Endothelial cell of umbilical vein (primary cell): ENCODE results near the gene CERS6. TPM values are rescaled to one million over a fixed set of nuclear protein-coding genes. Genes with fewer than 3 reads are reported as not detected.

Experiments
- BruUV-seq: library from RNA; stranded (reverse); fragments of 400-500 nt; replicated peaks from 2 replicates; lab custom pipeline; 2021; lab: Mats Ljungman, UMichigan
- CTCF ChIA-PET: fragments of 300-600, 350-600 bp; sonication (Branson Sonifier 250); formaldehyde crosslinking; loops from one replicate; lab custom pipeline; 2021; ENCODE audit warnings: antibody characterized with exemption, inconsistent platforms; lab: Charles Lee
- POLR2A ChIA-PET: fragments of 300-600, 350-600 bp; sonication (Branson Sonifier 250); formaldehyde crosslinking; loops from one replicate; lab custom pipeline; 2021; ENCODE audit warnings: antibody characterized with exemption, inconsistent platforms; lab: Charles Lee
- DNase-seq: peaks from one replicate; pipeline ENCODE4 v3.0.0-alpha.2; 2011; ENCODE audit warnings: low read depth, low spot score
- FAIRE-seq: peaks from 2 replicates; lab custom pipeline; 2011; peaks lifted over from hg19 to GRCh38; lab: Jason Lieb, UNC
- H2AFZ ChIP-seq: 2 replicates; pipeline ENCODE4 v1.6.0; 2012; ENCODE audit warnings: low read depth, low read length, control low read depth, inconsistent platforms
- H3K27ac ChIP-seq: 2 replicates; pipeline ENCODE4 v1.5.1; 2011; ENCODE audit warnings: low read depth, mild to moderate bottlenecking, control low read depth, low read length, moderate library complexity; ENCODE audit not compliant: insufficient read depth
- H3K27me3 ChIP-seq, 2 experiments: 2 replicates each; pipeline versions ENCODE4 v1.6.0 to v1.6.1; 2011; ENCODE audit warnings: low read length in 2 of 2, mixed read lengths in 1 of 2; ENCODE audit not compliant: control insufficient read depth in 2 of 2, insufficient read depth in 2 of 2
- H3K36me3 ChIP-seq, 2 experiments: 2 replicates in 1 of 2; 3 replicates in 1 of 2; pipeline ENCODE4 v1.5.1; 2011; ENCODE audit warnings: low read length in 2 of 2, mild to moderate bottlenecking in 1 of 2, moderate library complexity in 1 of 2; ENCODE audit not compliant: control insufficient read depth in 2 of 2, insufficient read depth in 2 of 2; ENCODE audit errors: extremely low read depth in 1 of 2
- H3K4me1 ChIP-seq: 3 replicates; pipeline ENCODE4 v1.5.1; 2011; ENCODE audit warnings: mild to moderate bottlenecking, low read length; ENCODE audit not compliant: control insufficient read depth, insufficient read depth; ENCODE audit errors: extremely low read depth
- H3K4me2 ChIP-seq: 2 replicates; pipeline ENCODE4 v1.6.1; 2011; ENCODE audit warnings: low read length, control low read depth, mixed read lengths; ENCODE audit not compliant: insufficient read depth
- H3K4me3 ChIP-seq, 3 experiments: fragments of 200-600 bp in 1 of 3; sonication (generic), shearing (Covaris generic) in 1 of 3; replicated peaks in 1 of 3; 2 replicates each; pipeline ENCODE4 v1.5.1; 2011 to 2016; ENCODE audit warnings: control low read depth in 3 of 3, low read length in 3 of 3, mild to moderate bottlenecking in 2 of 3, inconsistent platforms in 1 of 3, low read depth in 1 of 3, moderate library complexity in 1 of 3; ENCODE audit not compliant: insufficient read depth in 1 of 3
- H3K79me2 ChIP-seq: 2 replicates; pipeline ENCODE4 v1.6.0; 2012; ENCODE audit warnings: low read length, inconsistent platforms; ENCODE audit not compliant: control insufficient read depth, insufficient read depth
- H3K9ac ChIP-seq: replicated peaks from 2 replicates; pipeline ENCODE3; 2011; ENCODE audit warnings: low read length, control low read depth; ENCODE audit not compliant: insufficient read depth; ENCODE audit errors: extremely low read depth
- H3K9me1 ChIP-seq: replicated peaks from 3 replicates; pipeline ENCODE4 v1.6.0; 2011; ENCODE audit warnings: mild to moderate bottlenecking, low read length; ENCODE audit not compliant: control insufficient read depth, insufficient read depth; ENCODE audit errors: extremely low read depth
- H3K9me3 ChIP-seq: replicated peaks from 2 replicates; pipeline ENCODE4 v1.5.1; 2012; ENCODE audit warnings: low read length, inconsistent platforms; ENCODE audit not compliant: control insufficient read depth, insufficient read depth
- H4K20me1 ChIP-seq: replicated peaks from 2 replicates; pipeline ENCODE3; 2011; ENCODE audit warnings: mild to moderate bottlenecking, low read length; ENCODE audit not compliant: control insufficient read depth, insufficient read depth; ENCODE audit errors: extremely low read depth
- EZH2 ChIP-seq: IDR thresholded peaks from 2 replicates; pipeline ENCODE4 v1.6.1; 2012; ENCODE audit warnings: borderline replicate concordance, low read depth, mild to moderate bottlenecking, moderate library complexity, low read length, inconsistent platforms; ENCODE audit not compliant: severe bottlenecking
- FOS ChIP-seq: IDR thresholded peaks from 2 replicates; pipeline ENCODE4 v1.6.1; 2011; ENCODE audit warnings: mild to moderate bottlenecking, low read length, moderate library complexity, borderline replicate concordance; ENCODE audit not compliant: insufficient read depth
- GATA2 ChIP-seq: IDR thresholded peaks from 2 replicates; pipeline ENCODE4 v1.7.0; 2011; ENCODE audit warnings: low read depth, mild to moderate bottlenecking, moderate library complexity, mixed read lengths, low read length; ENCODE audit not compliant: insufficient read length, insufficient read depth
- JUN ChIP-seq: IDR thresholded peaks from 2 replicates; pipeline ENCODE4 v1.6.1; 2011; ENCODE audit warnings: borderline replicate concordance, low read depth; ENCODE audit not compliant: insufficient read length, insufficient read depth
- MYC ChIP-seq: IDR thresholded peaks from one replicate; pipeline ENCODE4 v1.6.1; 2011; ENCODE audit warnings: mild to moderate bottlenecking, low read depth, low read length
- POLR2A ChIP-seq: IDR thresholded peaks from 2 replicates; pipeline ENCODE4 v1.6.1; 2012; ENCODE audit warnings: low read depth, mild to moderate bottlenecking, control low read depth, low read length
- POLR2AphosphoS5 ChIP-seq: IDR thresholded peaks from 2 replicates; pipeline ENCODE4 v1.6.1; 2012; ENCODE audit warnings: low read depth, mild to moderate bottlenecking, control low read depth, low read length, moderate library complexity; ENCODE audit not compliant: insufficient read depth
- dilution Hi-C: fragments of 300-500 bp; cut with MboI; formaldehyde crosslinking; loops from one replicate; pipeline ENCODE4 v1.15.0; 2019; ENCODE audit warnings: low sequenced_read_pairs; ENCODE audit not compliant: extremely low pct_ligation_motif_present
- intact Hi-C: fragments of 100-400 bp; cut with micrococcal nuclease; formaldehyde crosslinking; loops from one replicate; pipeline ENCODE4 v1.10.0; 2022
- polyA plus RNA-seq, 4 experiments: library from polyadenylated mRNA; depleted of rRNA in 3 of 4; stranded (reverse) in 3 of 4; unstranded in 1 of 4; fragments of >200 nt; gene quantifications; 2 replicates each; pipeline versions ENCODE4 v1.2.1 to v1.2.3, GENCODE V29; 2011 to 2012; ENCODE audit warnings: missing spikeins in 1 of 4
- total RNA-seq: library from RNA; stranded (reverse); gene quantifications from 2 replicates; pipeline ENCODE4 v1.2.3, GENCODE V29; 2021
- TF ChIP-seq, protein P1 (sequence below): IDR thresholded peaks from 2 replicates; pipeline ENCODE4 v1.6.1; 2011; ENCODE audit not compliant: insufficient read depth, insufficient read length
- TF ChIP-seq, protein P2 (sequence below), 2 donors: IDR thresholded peaks; 1 replicate in 1 of 2; 2 replicates in 1 of 2; pipeline ENCODE4 v1.5.1; 2011; ENCODE audit warnings: low read length in 2 of 2, mild to moderate bottlenecking in 2 of 2, moderate library complexity in 2 of 2, control low read depth in 1 of 2, inconsistent platforms in 1 of 2, low read depth in 1 of 2; ENCODE audit not compliant: insufficient read depth in 1 of 2; ENCODE audit errors: extremely low read depth in 1 of 2

CERS6 gene
- total and polyA plus RNA-seq, 2 donors (not counting 3 experiments of a cell fraction or from before 2014, with no cell fraction given): 2.7 to 11.7 TPM

DNA sequence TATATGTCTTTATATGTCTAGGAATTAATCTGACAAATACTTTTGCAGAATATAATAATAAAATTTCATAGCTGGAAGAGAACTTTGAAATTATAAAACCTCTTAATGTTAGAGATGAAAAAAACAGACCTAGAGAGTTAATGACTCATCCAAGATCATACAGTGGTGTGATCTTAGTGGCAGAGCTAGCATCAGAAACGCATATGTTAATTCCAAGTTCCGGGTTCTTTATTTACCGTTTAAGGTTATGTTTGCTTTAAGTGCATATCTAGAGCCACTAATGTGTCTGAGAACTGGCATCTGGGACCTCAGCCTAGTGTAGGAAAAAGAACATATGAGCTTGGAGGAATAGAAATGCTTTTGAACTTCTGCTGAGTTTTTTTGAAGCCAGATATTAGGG lies 24.3 kb downstream of the CERS6 start:
- no peak overlapping the region for H2AFZ ChIP-seq
- peaks cover 2% of the 10 kb centered on the region for H4K20me1 ChIP-seq
- no peak overlapping the region for H3K4me3 ChIP-seq
- H3K9me1 ChIP-seq: no peaks in the 10 kb centered on the region
- H3K9me3 ChIP-seq: no peaks in the 10 kb centered on the region
- FAIRE-seq: no peak
- no peak overlapping the region for H3K27ac ChIP-seq
- no peaks in the 10 kb centered on the region for H3K79me2 ChIP-seq
- DNase-seq: no peak
- intact Hi-C loops: no loop called here
- no TSS peak for BruUV-seq
- ChIA-PET CTCF (interaction anchor here (2.1 kb wide), 1 partner anchor 10 kb away, joined by 7 read pairs; no protein-coding TSS in a partner anchor), POLR2A (no interaction called here)
- no peak overlapping the region for H3K9ac ChIP-seq
- dilution Hi-C loops: no loop called here
- no peaks in the 10 kb centered on the region for H3K4me1 ChIP-seq
- no peaks in the 10 kb centered on the region for H3K36me3 ChIP-seq
- no peaks in the 10 kb centered on the region for H3K27me3 ChIP-seq
- no peak overlapping the region for H3K4me2 ChIP-seq
- TF ChIP-seq, protein P1, sequence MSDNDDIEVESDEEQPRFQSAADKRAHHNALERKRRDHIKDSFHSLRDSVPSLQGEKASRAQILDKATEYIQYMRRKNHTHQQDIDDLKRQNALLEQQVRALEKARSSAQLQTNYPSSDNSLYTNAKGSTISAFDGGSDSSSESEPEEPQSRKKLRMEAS: no peak
- TF ChIP-seq, protein P2, sequence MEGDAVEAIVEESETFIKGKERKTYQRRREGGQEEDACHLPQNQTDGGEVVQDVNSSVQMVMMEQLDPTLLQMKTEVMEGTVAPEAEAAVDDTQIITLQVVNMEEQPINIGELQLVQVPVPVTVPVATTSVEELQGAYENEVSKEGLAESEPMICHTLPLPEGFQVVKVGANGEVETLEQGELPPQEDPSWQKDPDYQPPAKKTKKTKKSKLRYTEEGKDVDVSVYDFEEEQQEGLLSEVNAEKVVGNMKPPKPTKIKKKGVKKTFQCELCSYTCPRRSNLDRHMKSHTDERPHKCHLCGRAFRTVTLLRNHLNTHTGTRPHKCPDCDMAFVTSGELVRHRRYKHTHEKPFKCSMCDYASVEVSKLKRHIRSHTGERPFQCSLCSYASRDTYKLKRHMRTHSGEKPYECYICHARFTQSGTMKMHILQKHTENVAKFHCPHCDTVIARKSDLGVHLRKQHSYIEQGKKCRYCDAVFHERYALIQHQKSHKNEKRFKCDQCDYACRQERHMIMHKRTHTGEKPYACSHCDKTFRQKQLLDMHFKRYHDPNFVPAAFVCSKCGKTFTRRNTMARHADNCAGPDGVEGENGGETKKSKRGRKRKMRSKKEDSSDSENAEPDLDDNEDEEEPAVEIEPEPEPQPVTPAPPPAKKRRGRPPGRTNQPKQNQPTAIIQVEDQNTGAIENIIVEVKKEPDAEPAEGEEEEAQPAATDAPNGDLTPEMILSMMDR (IDR thresholded peaks at IDR 0.05; ENCODE audit: extremely low read depth in 1 of 2, insufficient read depth in 1 of 2, low read depth in 1 of 2, low read length in 2 of 2): no peak
- no peak for TF ChIP-seq POLR2AphosphoS5
- TF ChIP-seq EZH2: no peak
- TF ChIP-seq FOS: no peak
- no peak for TF ChIP-seq GATA2
- no peak for TF ChIP-seq JUN
- no peak for TF ChIP-seq POLR2A
- no peak for TF ChIP-seq MYC
